ENCODE data around the gene FHIT.

DNA sequence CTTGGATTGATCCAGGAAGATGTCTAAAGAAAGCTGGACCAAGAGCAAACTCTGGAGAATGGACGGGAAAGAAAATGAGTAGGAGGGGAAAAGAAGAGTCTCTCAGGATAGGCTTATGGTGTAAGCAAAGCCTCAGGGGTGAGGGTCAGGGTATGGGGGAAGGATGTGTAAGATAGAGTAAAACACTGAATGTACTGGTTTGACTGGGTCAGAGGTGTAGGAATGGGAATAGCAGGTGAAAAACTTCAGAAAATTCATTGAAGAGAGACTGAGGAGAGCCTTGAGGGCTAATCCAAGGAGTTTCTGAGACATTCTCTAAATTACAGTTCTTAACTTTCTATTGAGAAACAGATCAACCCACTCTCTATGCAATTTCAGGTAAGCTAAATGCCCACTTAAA is 857.3 kb downstream of the FHIT start:
- TF ChIP-seq EP300 (IDR thresholded peaks at IDR 0.05) = no peak
- no peak for TF ChIP-seq POLR2A (IDR thresholded peaks at IDR 0.05; ENCODE audit: low read depth)
- TF ChIP-seq, protein P1, sequence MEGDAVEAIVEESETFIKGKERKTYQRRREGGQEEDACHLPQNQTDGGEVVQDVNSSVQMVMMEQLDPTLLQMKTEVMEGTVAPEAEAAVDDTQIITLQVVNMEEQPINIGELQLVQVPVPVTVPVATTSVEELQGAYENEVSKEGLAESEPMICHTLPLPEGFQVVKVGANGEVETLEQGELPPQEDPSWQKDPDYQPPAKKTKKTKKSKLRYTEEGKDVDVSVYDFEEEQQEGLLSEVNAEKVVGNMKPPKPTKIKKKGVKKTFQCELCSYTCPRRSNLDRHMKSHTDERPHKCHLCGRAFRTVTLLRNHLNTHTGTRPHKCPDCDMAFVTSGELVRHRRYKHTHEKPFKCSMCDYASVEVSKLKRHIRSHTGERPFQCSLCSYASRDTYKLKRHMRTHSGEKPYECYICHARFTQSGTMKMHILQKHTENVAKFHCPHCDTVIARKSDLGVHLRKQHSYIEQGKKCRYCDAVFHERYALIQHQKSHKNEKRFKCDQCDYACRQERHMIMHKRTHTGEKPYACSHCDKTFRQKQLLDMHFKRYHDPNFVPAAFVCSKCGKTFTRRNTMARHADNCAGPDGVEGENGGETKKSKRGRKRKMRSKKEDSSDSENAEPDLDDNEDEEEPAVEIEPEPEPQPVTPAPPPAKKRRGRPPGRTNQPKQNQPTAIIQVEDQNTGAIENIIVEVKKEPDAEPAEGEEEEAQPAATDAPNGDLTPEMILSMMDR (IDR thresholded peaks at IDR 0.05) = no peak

All from esophagus muscularis mucosa (tissue), 4 donors.